GM20431 (cell line): Measurements from ENCODE around the gene MRPL38.
"Not testable (repeated sequence)": the region's sequence is repeated elsewhere in the genome, so short reads cannot be mapped to it uniquely, and the experiment has no call there.

Source experiments
- in situ Hi-C: fragments of 300-500 bp; cut with MseI, MboI; formaldehyde crosslinking; loops from one replicate; pipeline ENCODE4 v1.15.0; 2020; ENCODE audit warnings: low sequenced_read_pairs; ENCODE audit not compliant: unreplicated experiment

MRPL38 gene

GRCh38 chr17:75856062-75856756 is 48.5 kb downstream of the MRPL38 start:
- in situ Hi-C loops = no loop called here

GRCh38 chr17:75855310-75856061 is 49.2 kb downstream of the MRPL38 start, which contains the start of gene WBP2:
Gene WBP2 (minus strand): TSS chr17:75855335. CDS start chr17:75855297, 38 bp downstream.
- in situ Hi-C loops = no loop called here

- in situ Hi-C loops = no loop called here
These were observed 49.8 kb downstream of the MRPL38 start for GRCh38 chr17:75854881-75855309.

- in situ Hi-C loops = no loop called here
These were observed 50.5 kb downstream of the MRPL38 start for GRCh38 chr17:75854101-75854748.

GRCh38 chr17:75853433-75853832 is 51.3 kb downstream of the MRPL38 start:
- in situ Hi-C loops = no loop called here

- in situ Hi-C loops = not testable (repeated sequence)
These were observed 53.0 kb downstream of the MRPL38 start for GRCh38 chr17:75851693-75851991.

GRCh38 chr17:75850928-75851692 is 53.6 kb downstream of the MRPL38 start:
- in situ Hi-C loops = no loop called here

- in situ Hi-C loops = no loop called here
These were observed 55.0 kb downstream of the MRPL38 start for GRCh38 chr17:75849724-75850123.

GRCh38 chr17:75849279-75849646 is 55.4 kb downstream of the MRPL38 start:
- in situ Hi-C loops = no loop called here
